HFF-Myc (cell line): ENCODE measurements around the gene AHRR.

Source experiments
- DNase-seq: peaks from one replicate; pipeline ENCODE4 v3.0.0-alpha.2; 2011; ENCODE audit warnings: low read depth; ENCODE audit errors: extremely low read depth
- H3K4me3 ChIP-seq: replicated peaks from 2 replicates; pipeline ENCODE4 v1.5.1; 2011; ENCODE audit warnings: low read depth, mild to moderate bottlenecking, control low read depth, low read length
- CTCF ChIP-seq: IDR thresholded peaks from 2 replicates; pipeline ENCODE4 v1.5.1; 2012; ENCODE audit warnings: mild to moderate bottlenecking, low read depth, low read length, control low read depth; ENCODE audit errors: missing control alignments

AHRR gene

GRCh38 chr5:435961-436640 lies 114.6 kb downstream of the AHRR start:
- no peak overlapping the region for H3K4me3 ChIP-seq
- DNase-seq, result no peak
- peak; percentile 45 for TF ChIP-seq CTCF

GRCh38 chr5:436641-436975 lies 115.1 kb downstream of the AHRR start:
- no peak for DNase-seq
- no peak overlapping the region for H3K4me3 ChIP-seq
- no peak for TF ChIP-seq CTCF

DNA sequence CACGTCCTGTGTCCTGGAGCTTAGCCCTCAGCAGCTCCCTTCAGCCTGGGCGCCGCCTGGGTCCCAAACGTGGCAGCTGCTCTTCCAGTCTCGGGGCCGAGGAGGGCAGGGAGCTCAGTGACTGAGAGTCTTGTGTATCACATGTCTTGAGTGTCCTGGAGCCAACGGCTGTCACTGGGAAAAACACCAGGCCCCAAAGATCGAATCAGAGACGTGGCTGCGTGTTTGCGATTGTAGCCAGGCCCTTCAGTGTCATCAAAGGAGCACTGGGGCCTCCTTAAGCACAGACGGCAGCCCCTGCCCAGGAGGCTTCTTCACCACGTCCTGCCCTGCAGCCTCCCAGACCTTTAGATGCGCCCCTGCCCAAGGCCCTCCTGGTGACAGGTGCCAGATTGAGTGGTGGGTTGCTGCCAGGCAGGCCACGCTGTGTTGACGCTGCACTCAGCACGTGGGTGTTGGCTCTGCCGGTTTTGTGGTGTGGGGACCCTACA lies 115.8 kb downstream of the AHRR start:
- TF ChIP-seq CTCF, result no peak
- no peak for DNase-seq
- no peak overlapping the region for H3K4me3 ChIP-seq

- no peak for TF ChIP-seq CTCF
- DNase-seq, result no peak
- no peak overlapping the region for H3K4me3 ChIP-seq
These were observed 117.0 kb downstream of the AHRR start for GRCh38 chr5:438481-438981.

DNA sequence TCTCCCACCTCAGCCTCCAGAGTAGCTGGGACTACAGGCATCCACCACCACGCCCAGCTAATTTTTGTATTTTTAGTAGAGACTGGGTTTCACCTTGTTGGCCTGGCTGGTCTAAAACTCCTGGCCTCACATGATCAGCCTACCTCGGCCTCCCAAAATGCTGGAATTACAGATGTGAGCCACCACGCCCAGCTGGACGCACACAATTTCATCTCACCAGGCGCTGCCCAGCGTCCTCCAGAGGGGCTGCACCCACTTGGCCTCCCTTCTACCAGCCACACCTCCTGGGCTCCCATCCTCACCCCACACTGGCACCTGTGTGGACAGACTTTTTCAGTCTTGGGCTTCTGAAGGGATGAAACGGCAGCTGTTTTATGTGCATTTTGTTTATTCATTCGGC lies 117.7 kb downstream of the AHRR start:
- no peak for DNase-seq
- H3K4me3 ChIP-seq, result no peak overlapping the region
- TF ChIP-seq CTCF, result no peak

GRCh38 chr5:439636-440035 lies 118.1 kb downstream of the AHRR start:
- no peak for TF ChIP-seq CTCF
- no peak for DNase-seq
- no peak overlapping the region for H3K4me3 ChIP-seq
